HG03558 (cell line): ENCODE measurements around the gene MMP19.
"Not testable (repeated sequence)": the region's sequence is repeated elsewhere in the genome, so short reads cannot be mapped to it uniquely, and the experiment has no call there.

Experiments
- ATAC-seq: cut with Tn5 transposase; IDR thresholded peaks from one replicate; pipeline ENCODE4 v1.9.1; 2021; ENCODE audit warnings: moderate number of reproducible peaks; ENCODE audit not compliant: unreplicated experiment; ENCODE audit errors: extremely low read depth

The MMP19 gene, protein sequence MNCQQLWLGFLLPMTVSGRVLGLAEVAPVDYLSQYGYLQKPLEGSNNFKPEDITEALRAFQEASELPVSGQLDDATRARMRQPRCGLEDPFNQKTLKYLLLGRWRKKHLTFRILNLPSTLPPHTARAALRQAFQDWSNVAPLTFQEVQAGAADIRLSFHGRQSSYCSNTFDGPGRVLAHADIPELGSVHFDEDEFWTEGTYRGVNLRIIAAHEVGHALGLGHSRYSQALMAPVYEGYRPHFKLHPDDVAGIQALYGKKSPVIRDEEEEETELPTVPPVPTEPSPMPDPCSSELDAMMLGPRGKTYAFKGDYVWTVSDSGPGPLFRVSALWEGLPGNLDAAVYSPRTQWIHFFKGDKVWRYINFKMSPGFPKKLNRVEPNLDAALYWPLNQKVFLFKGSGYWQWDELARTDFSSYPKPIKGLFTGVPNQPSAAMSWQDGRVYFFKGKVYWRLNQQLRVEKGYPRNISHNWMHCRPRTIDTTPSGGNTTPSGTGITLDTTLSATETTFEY

DNA sequence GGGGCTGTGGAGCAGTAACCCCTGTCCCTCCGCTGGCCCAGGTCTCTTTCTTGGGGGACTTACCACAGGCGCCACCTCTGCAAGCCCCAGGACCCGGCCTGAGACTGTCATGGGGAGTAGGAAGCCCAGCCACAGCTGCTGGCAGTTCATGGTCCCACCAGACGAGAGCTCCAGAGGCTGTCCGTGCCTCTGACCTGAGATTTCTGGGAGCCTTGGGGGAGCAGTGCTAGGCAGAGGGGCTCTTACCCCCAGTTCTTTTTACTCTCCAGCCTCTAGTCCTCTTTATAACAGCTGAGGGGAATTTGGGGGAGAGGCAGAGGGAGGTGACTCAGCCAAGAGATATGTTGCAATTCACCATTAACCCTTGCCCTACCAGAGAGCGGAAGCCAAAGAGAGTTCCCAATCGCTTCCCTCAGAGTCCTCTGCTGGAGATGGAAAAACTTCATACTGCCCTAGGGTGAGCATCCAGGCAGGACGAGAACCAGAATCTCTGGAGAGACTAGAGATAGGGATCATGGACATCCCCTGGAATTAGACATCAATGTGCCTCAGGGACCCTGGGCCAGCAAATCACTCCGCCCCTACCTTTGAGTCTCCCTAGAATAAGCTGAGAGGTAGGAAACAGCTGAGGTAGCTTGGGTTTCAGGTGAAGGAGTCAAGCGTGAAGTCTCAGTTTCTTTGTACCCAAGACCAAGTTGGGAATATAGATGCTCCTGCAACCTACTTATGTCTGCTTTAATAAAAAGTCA is at the start of gene MMP19:
MMP19 (minus strand) TSS at position 256 of the 749 bp plus-strand sequence; CDS start at position 150, 106 bp downstream.
- ATAC-seq: no peak

DNA sequence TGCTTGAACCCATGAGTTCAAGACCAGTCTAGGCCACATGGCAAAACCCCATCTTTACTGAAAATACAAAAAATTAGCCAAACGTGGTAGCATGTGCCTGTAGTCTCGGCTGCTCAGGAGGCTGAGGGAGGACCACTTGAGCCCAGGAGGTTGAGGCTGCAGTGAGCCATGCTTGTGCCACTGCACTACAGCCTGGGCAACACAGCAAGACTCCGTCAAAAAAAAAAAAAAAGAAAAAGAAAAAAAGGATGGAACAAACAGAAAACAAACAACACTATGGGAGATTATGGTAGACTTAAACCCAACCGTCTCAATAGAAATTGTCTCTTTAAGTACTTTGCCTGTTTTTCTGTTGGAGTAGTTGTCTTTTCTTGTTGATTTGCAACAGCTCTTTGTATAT is 48.6 kb upstream of the MMP19 start:
- no peak for ATAC-seq

GRCh38 chr12:55885113-55885512 is 42.4 kb upstream of the MMP19 start:
- no peak for ATAC-seq

GRCh38 chr12:55877824-55878223 is 35.1 kb upstream of the MMP19 start:
- no peak for ATAC-seq

DNA sequence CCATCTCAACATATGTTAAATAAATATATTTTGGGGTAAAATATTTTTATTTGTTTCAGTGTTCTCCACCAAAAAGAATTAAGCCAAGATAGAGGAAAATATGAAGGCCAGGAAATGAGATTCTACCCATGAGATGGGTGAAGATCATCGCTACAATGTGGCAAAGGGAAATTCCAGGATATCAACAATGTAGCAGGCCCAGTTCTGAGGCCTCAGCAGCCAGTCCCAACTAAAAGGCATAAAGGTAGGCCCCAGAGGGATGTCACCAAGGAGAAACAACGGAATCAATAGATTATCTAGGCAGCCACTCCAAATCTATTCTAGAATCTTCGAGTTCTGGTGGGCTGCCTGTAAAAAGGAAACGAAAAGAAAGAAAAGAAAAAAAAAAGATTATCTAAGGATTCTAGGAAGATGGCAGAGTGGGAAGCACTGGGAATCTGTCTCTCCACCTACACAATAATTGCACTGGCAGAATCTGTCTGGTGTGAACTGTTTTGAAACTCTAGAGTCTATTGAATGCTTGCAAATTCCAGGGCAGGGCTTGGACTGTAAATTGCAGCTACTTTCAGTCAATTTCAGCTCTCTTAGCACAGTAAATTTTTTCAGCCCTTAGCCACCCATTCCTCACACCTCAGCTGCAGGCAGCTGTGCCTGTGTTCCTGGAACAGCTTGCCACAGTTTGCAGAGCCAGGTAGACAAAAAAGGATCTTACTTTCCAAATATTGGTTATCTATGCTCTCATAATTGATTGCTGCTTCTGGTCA is 33.1 kb upstream of the MMP19 start:
- no peak for ATAC-seq

DNA sequence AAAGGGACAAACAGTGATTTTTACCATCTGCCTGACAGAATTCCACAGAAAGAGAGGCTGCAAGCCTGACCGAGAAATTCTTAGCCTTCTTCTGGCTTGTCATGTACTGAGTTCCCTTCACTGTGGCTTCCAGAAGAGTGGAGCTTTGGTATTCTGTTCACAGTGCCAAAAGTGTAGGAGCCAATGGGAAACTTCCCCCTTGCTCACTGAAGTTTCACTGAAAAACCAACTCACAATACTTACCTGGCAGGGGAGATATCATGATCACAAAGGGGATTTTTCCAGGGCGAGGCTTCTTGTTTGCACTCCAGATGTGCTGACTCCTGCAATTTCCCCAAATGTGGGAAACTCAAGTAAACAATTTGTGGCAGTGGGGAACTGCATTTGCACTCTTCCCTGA is 31.7 kb upstream of the MMP19 start:
- no peak for ATAC-seq

- ATAC-seq: not testable (repeated sequence)
Observed at GRCh38 chr12:55866454-55867004, 23.8 kb upstream of the MMP19 start.

DNA sequence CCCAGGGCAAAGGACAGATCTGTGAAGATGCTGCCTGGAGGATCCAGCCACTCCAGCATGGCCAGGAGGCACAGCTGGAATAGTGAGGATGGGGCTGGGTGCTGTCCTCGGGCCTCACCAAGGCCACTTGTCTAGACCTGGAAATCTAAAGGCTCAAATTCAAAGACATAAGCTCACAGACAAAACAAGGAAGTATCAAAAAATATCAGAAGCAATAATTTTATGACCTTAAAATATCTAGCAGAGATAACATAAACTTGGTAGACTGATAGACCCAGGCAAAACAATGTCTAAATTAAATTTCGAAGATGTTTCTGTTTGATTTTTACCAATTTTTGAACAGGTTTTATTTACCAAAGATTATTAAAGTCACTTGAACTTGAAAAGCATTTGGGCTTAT is 22.6 kb upstream of the MMP19 start:
- ATAC-seq: no peak

DNA sequence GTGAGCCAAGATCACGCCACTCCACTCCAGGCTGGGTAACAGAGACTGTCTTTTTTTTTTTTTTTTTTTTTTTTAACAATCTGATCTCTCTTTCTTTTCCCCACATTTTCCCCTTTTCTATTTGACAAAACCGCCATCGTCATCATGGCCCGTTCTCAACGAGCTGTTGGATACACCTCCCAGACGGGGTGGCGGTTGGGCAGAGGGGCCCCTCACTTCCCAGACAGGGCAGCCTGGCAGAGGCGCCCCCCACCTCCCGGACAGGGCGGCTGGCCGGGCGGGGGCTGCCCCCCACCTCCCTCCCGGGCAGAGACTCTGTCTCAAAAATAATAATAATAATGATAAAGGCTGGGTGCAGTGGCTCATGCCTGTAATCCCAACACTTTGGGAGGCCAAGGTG is 20.2 kb upstream of the MMP19 start:
- not testable (repeated sequence) for ATAC-seq

DNA sequence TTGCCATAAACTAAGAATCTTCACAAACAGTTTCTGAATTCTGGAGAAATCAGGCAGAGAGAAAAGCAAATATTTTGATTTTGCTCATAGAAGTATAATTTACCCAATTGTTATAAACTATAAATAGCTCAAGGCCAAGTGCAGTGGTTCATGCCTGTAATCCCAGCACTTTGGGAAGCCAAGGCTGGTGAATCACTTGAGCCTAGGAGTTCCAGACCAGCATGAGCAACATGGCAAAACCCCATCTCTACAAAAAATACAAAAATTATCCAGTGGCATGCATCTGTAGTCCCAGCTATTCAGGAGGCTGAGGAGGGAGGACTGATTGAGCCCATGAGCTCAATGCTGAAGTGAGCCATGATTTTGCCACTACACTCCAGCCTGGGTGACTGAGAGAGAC is 19.6 kb upstream of the MMP19 start:
- no peak for ATAC-seq

DNA sequence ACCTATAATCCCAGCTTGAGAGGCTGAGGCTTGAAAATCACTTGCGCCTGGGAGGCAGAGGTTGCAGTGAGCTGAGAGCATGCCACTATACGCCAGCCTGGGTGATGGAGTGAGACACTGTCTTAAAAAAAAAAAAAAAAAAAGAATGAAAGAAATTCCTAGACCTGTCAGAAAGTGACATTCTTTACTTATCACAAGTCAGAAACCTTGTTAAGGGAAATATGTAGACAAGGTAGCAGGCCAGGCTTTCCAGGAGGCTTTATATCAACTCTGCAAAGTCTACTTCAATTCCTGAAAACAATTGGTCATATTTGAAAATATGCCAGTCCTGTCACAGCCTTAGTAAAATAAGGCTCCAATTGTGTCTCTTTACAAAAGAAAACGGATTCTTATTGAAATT is 19.1 kb upstream of the MMP19 start:
- ATAC-seq: no peak

GRCh38 chr12:55861396-55861795 is 18.7 kb upstream of the MMP19 start:
- no peak for ATAC-seq

GRCh38 chr12:55852740-55853139 is 10.0 kb upstream of the MMP19 start:
- ATAC-seq: no peak

DNA sequence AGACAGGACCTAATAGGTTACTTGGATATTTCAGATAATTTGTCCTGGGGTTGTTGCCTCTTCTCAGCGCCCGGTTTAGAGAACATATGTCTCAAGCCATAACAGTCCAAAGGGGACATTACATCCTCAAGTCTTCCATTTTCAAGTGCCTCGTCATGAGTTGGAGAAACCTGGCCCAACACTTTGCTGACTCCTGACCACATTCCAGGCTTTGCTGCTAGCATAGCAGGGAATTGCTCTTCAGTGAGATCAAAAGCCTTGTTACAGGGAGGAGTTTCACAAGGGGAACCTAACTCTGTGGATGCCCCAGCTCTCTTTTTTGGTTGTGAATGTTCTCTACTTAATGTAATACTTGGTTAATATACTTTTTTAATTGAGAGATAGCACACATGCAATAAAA is 8.2 kb upstream of the MMP19 start:
- no peak for ATAC-seq

DNA sequence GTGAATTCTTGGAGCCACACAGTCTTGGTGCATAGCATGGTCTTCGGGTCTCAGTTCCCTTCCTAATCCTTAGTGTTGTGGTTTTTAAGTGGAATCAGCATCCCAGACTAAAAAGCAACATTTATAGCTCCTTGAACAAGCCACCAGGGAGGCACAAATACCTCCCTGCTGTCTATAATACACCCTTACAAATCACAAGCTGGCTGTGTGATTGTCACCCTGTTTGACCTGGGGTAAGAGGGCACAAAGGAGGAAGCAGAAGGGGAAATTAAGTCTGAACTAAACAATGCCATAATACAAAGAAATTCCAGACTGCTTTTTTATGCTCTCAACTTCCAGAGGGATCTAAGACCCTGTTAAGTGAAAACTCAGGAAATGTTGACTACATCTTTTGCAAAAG is 7.7 kb upstream of the MMP19 start:
- ATAC-seq: no peak

GRCh38 chr12:55849616-55850343 is 7.0 kb upstream of the MMP19 start:
- ATAC-seq: no peak

GRCh38 chr12:55847603-55848291 is 5.0 kb upstream of the MMP19 start:
- no peak for ATAC-seq

- ATAC-seq: no peak
Observed at GRCh38 chr12:55847033-55847432, 4.3 kb upstream of the MMP19 start.

GRCh38 chr12:55845785-55846496 is 3.2 kb upstream of the MMP19 start:
- no peak for ATAC-seq
